T47D (cell line): ENCODE results near the gene TBCA.

Experiments
- DNase-seq, 2 experiments: peaks; one replicate each; pipeline versions ENCODE4 v3.0.0 to v3.0.0-alpha.2; 2011 to 2012; ENCODE audit warnings: low read depth in 1 of 2, low spot score in 1 of 2
- JUND ChIP-seq: IDR thresholded peaks from 2 replicates; pipeline ENCODE4 v1.6.1; 2012; ENCODE audit warnings: low read depth
- in situ Hi-C: cut with HindIII; loops from 2 replicates; pipeline ENCODE4 v1.10.0; 2016; ENCODE audit warnings: low sequenced_read_pairs, low pct_unique_long_range_greater_than_20kb

TBCA gene

GRCh38 chr5:77775790-77776553, at the start of gene TBCA:
Gene TBCA (minus strand): TSS chr5:77776339. CDS start chr5:77776257, 82 bp downstream.
- DNase-seq: peak; percentile 55 to 94
- in situ Hi-C loops: no loop called here
- TF ChIP-seq JUND: no peak

- TF ChIP-seq JUND: no peak
- DNase-seq: no peak
- in situ Hi-C loops: no loop called here
Measured at GRCh38 chr5:77824981-77825380, 48.8 kb upstream of the TBCA start.

- TF ChIP-seq JUND: no peak
- no peak for DNase-seq
- in situ Hi-C loops: no loop called here
Measured at GRCh38 chr5:77816686-77817085, 40.5 kb upstream of the TBCA start.

GRCh38 chr5:77812926-77813589, 36.9 kb upstream of the TBCA start:
- in situ Hi-C loops: no loop called here

GRCh38 chr5:77806213-77806843, 30.2 kb upstream of the TBCA start:
- in situ Hi-C loops: no loop called here
- no peak for DNase-seq

More at GRCh38 chr5:77812926-77813589, 36.9 kb upstream of the TBCA start:
- DNase-seq: no peak
- no peak for TF ChIP-seq JUND

GRCh38 chr5:77798456-77798855, 22.3 kb upstream of the TBCA start:
- in situ Hi-C loops: no loop called here
- no peak for TF ChIP-seq JUND
- DNase-seq: no peak

More at GRCh38 chr5:77806213-77806843, 30.2 kb upstream of the TBCA start:
- TF ChIP-seq JUND: no peak

- no peak for TF ChIP-seq JUND
- in situ Hi-C loops: no loop called here
- DNase-seq: no peak
Measured at GRCh38 chr5:77797136-77797535, 21.0 kb upstream of the TBCA start.

GRCh38 chr5:77795846-77796245, 19.7 kb upstream of the TBCA start:
- TF ChIP-seq JUND: no peak
- in situ Hi-C loops: no loop called here
- no peak for DNase-seq

GRCh38 chr5:77795268-77795667, 19.1 kb upstream of the TBCA start:
- in situ Hi-C loops: no loop called here
- DNase-seq: no peak
- TF ChIP-seq JUND: no peak

GRCh38 chr5:77791926-77792325, 15.8 kb upstream of the TBCA start:
- in situ Hi-C loops: no loop called here
- no peak for TF ChIP-seq JUND
- DNase-seq: no peak

- TF ChIP-seq JUND: no peak
- no peak for DNase-seq
- in situ Hi-C loops: no loop called here
Measured at GRCh38 chr5:77791356-77791755, 15.2 kb upstream of the TBCA start.

- DNase-seq: no peak
- TF ChIP-seq JUND: no peak
- in situ Hi-C loops: no loop called here
Measured at GRCh38 chr5:77785229-77785628, 9.1 kb upstream of the TBCA start.

GRCh38 chr5:77784735-77785134, 8.6 kb upstream of the TBCA start:
- in situ Hi-C loops: no loop called here
- TF ChIP-seq JUND: no peak
- DNase-seq: no peak
